ENCODE measurements around the gene SLC29A3.

SLC29A3 gene

DNA sequence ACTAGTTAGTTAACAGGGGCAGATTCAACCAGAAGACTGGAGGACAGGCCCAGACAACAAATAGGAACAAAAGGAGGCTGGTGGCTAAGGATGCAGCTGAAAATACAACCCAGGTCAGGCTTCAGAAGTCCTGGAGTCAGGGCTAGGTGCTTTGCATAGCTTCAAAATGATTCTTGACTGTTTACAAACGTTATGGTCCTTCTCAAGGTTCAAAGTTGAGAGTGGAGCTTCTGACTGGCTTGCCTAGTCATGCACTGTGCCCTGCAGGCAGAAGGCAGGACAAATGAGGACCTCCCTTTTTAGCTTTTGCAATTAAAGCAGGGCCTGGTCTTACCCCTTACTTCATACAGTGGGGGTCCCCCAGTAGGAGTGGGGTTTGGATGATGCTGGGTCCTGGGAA, 73.2 kb downstream of the SLC29A3 start:
- no peak for TF ChIP-seq YY1 (IDR thresholded peaks at IDR 0.05; ENCODE audit: low read depth)
- TF ChIP-seq CREB1 (IDR thresholded peaks at IDR 0.05; ENCODE audit: low read depth) = no peak
- TF ChIP-seq RAD21 (IDR thresholded peaks at IDR 0.05; ENCODE audit: low read depth) = no peak
- no peak for TF ChIP-seq ZBTB7A (IDR thresholded peaks at IDR 0.05; ENCODE audit: low read depth)
- TF ChIP-seq TAF1 (IDR thresholded peaks at IDR 0.05; ENCODE audit: low read depth) = no peak
- TF ChIP-seq CEBPB (IDR thresholded peaks at IDR 0.05) = no peak
- no peak for TF ChIP-seq EP300 (IDR thresholded peaks at IDR 0.05; ENCODE audit: borderline replicate concordance)
- no peak for TF ChIP-seq TCF12 (IDR thresholded peaks at IDR 0.05; ENCODE audit: low read depth)
- TF ChIP-seq FOXM1 (IDR thresholded peaks at IDR 0.05; ENCODE audit: borderline replicate concordance, low read depth) = no peak
- TF ChIP-seq TEAD4 (IDR thresholded peaks at IDR 0.05) = no peak
- TF ChIP-seq, protein P1, sequence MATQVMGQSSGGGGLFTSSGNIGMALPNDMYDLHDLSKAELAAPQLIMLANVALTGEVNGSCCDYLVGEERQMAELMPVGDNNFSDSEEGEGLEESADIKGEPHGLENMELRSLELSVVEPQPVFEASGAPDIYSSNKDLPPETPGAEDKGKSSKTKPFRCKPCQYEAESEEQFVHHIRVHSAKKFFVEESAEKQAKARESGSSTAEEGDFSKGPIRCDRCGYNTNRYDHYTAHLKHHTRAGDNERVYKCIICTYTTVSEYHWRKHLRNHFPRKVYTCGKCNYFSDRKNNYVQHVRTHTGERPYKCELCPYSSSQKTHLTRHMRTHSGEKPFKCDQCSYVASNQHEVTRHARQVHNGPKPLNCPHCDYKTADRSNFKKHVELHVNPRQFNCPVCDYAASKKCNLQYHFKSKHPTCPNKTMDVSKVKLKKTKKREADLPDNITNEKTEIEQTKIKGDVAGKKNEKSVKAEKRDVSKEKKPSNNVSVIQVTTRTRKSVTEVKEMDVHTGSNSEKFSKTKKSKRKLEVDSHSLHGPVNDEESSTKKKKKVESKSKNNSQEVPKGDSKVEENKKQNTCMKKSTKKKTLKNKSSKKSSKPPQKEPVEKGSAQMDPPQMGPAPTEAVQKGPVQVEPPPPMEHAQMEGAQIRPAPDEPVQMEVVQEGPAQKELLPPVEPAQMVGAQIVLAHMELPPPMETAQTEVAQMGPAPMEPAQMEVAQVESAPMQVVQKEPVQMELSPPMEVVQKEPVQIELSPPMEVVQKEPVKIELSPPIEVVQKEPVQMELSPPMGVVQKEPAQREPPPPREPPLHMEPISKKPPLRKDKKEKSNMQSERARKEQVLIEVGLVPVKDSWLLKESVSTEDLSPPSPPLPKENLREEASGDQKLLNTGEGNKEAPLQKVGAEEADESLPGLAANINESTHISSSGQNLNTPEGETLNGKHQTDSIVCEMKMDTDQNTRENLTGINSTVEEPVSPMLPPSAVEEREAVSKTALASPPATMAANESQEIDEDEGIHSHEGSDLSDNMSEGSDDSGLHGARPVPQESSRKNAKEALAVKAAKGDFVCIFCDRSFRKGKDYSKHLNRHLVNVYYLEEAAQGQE (IDR thresholded peaks at IDR 0.05; ENCODE audit: low read depth) = no peak
- TF ChIP-seq NFIC (IDR thresholded peaks at IDR 0.05) = no peak
- TF ChIP-seq, protein P2, sequence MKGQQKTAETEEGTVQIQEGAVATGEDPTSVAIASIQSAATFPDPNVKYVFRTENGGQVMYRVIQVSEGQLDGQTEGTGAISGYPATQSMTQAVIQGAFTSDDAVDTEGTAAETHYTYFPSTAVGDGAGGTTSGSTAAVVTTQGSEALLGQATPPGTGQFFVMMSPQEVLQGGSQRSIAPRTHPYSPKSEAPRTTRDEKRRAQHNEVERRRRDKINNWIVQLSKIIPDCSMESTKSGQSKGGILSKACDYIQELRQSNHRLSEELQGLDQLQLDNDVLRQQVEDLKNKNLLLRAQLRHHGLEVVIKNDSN (IDR thresholded peaks at IDR 0.05) = no peak
- TF ChIP-seq, protein P3, sequence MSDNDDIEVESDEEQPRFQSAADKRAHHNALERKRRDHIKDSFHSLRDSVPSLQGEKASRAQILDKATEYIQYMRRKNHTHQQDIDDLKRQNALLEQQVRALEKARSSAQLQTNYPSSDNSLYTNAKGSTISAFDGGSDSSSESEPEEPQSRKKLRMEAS (IDR thresholded peaks at IDR 0.05) = no peak

DNA sequence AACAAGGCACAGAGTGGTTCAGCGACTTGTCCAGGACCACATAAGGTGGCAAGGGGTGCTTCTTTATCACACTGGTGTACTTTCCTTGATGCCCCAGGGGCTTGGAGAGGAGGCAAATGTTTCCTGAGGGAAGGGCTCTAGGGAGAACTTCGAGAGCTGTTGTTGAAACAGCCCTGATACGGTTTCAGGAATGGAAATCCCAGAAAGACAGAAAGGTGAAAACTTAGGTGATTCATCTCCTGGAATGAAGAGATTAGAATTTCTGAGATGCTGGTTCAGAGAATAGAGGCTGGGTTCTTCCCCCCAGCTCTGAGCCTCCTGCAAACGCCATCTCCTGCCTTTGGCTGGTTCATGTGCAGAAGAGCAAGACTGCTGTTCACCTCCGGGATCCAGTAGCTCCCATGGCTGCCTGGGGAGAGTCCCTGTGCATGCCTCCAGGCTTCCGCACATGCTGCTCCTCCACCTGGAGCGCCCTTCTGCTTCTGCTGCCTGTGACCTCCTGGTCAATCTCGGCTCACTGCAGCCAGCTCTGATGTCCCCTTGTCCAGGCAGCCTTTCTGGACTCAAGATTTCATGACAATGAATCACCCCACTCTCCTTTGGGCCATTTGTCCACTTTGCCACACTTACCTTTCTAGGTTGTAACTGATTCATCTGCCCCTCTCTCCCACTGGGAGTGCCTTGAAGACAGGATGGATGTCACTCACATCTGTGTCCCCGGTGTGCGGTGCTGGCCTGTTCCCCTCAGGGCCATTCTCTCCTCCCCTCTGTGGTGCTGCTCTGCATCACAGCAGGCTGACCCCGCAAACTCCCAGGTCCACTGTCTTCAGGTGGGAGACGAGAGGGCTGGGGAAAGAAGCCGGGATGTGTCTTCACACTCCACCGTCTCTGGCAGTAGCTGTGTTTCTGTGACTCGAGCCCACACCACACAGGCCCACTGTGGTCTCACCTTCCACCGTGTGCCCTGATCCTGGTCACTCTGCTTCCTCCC, 74.0 kb downstream of the SLC29A3 start:
- TF ChIP-seq ZBTB7A (IDR thresholded peaks at IDR 0.05; ENCODE audit: low read depth) (no peak), EGR1 (IDR thresholded peaks at IDR 0.05) (no peak), CEBPB (IDR thresholded peaks at IDR 0.05) (no peak), YY1 (IDR thresholded peaks at IDR 0.05; ENCODE audit: low read depth) (no peak), EP300 (IDR thresholded peaks at IDR 0.05; ENCODE audit: borderline replicate concordance) (no peak), NFIC (IDR thresholded peaks at IDR 0.05) (no peak), RAD21 (IDR thresholded peaks at IDR 0.05; ENCODE audit: low read depth) (no peak), TCF12 (IDR thresholded peaks at IDR 0.05; ENCODE audit: low read depth) (no peak), TEAD4 (IDR thresholded peaks at IDR 0.05) (no peak), FOXM1 (IDR thresholded peaks at IDR 0.05; ENCODE audit: borderline replicate concordance, low read depth) (no peak), TAF1 (IDR thresholded peaks at IDR 0.05; ENCODE audit: low read depth) (no peak), CREB1 (IDR thresholded peaks at IDR 0.05; ENCODE audit: low read depth) (no peak)
- TF ChIP-seq, protein P2 (IDR thresholded peaks at IDR 0.05) = no peak
- TF ChIP-seq, protein P3 (IDR thresholded peaks at IDR 0.05) = no peak
- TF ChIP-seq, protein P1 (IDR thresholded peaks at IDR 0.05; ENCODE audit: low read depth) = no peak

DNA sequence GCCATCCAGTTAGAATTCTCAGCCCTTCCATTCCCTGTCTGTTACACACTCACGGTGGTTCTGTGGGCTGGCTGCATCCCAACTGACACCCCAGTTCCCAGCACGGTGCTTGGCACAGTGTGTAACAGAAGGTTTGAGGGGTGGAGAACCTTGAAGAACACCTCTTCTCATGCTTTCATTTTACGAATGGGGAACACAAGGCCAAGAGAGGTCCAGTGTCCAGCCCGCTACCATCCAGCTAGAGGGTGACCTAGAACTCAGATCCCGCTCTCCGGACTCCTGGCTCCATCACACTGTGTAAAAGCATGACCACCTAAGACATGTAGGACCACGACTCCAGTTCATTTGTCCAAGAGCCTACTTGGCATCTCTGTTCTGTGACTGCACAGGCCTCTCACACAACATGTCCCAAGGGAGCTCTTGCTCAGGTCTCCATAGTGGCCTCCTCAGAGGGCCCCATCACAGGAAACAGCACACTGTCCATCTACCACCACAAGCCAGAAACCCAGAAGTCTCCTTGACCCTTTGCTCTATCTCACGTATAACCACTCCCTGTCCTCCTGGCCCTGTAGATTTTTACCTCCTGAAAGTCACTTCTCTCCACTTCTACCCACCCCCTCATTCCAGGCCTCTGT, 74.9 kb downstream of the SLC29A3 start:
- TF ChIP-seq, protein P1 (IDR thresholded peaks at IDR 0.05; ENCODE audit: low read depth) = no peak

All from Ishikawa (cell line).